ENCODE measurements around the gene ACAT1. TPM values are rescaled to one million over a fixed set of nuclear protein-coding genes. Genes with fewer than 3 reads are reported as not detected.

ACAT1 gene
- total RNA-seq, 1 experiment from 2014 or later, result 97.5 TPM

GRCh38 chr11:108084811-108085210 is 36.6 kb upstream of the ACAT1 start:
- Histone ChIP-seq H3K36me3 (ENCODE audit: control insufficient read depth, insufficient read depth, low read length) (0 out of 2 replicates have a peak, but pooled peaks cover 4% of the 10 kb centered on the region), H3K27me3 (ENCODE audit: control insufficient read depth, insufficient read depth, low read length) (no peaks in the 10 kb centered on the region), H3K27ac (ENCODE audit: low read length) (no peak overlapping the region), H3K4me1 (ENCODE audit: control insufficient read depth, insufficient read depth, low read length) (no peaks in the 10 kb centered on the region), H3K9me3 (ENCODE audit: control insufficient read depth, insufficient read depth, low read depth, low read length) (no peaks in the 10 kb centered on the region), H3K4me3 (ENCODE audit: low read depth in 2 of 2, low read length in 2 of 2) (no peak overlapping the region)
- BruUV-seq (replicated peaks), result no TSS peak
- DNase-seq (ENCODE audit: low read depth, low spot score) (no peak), ATAC-seq (no peak)
- ChIA-PET POLR2A (no interaction called here), CTCF (no interaction called here)
- TF ChIP-seq SIN3A (IDR thresholded peaks at IDR 0.05; ENCODE audit: borderline replicate concordance, insufficient read depth, low read depth, low read length) (no peak), POLR2AphosphoS5 (IDR thresholded peaks at IDR 0.05; ENCODE audit: low read depth, low read length) (no peak), CTCF (IDR thresholded peaks at IDR 0.05) (no peak)
- intact Hi-C loops (cut with micrococcal nuclease; ENCODE audit: unreplicated experiment) (no loop called here), in situ Hi-C loops (cut with HindIII; ENCODE audit: low pct_unique_long_range_greater_than_20kb, low sequenced_read_pairs) (no loop called here)

GRCh38 chr11:108085672-108086071 is 35.7 kb upstream of the ACAT1 start:
- no peak overlapping the region for H3K27ac ChIP-seq (ENCODE audit: low read length)
- H3K36me3 ChIP-seq (ENCODE audit: control insufficient read depth, insufficient read depth, low read length), result 0 out of 2 replicates have a peak, but pooled peaks cover 4% of the 10 kb centered on the region
- H3K4me3 ChIP-seq (ENCODE audit: low read depth in 2 of 2, low read length in 2 of 2), result no peak overlapping the region
- no TSS peak for BruUV-seq (replicated peaks)
- DNase-seq (ENCODE audit: low read depth, low spot score), result no peak
- in situ Hi-C loops (cut with HindIII; ENCODE audit: low pct_unique_long_range_greater_than_20kb, low sequenced_read_pairs) (no loop called here), intact Hi-C loops (cut with micrococcal nuclease; ENCODE audit: unreplicated experiment) (no loop called here)
- ChIA-PET CTCF (no interaction called here), POLR2A (no interaction called here)
- no peaks in the 10 kb centered on the region for H3K4me1 ChIP-seq (ENCODE audit: control insufficient read depth, insufficient read depth, low read length)
- ATAC-seq, result no peak
- H3K27me3 ChIP-seq (ENCODE audit: control insufficient read depth, insufficient read depth, low read length), result no peaks in the 10 kb centered on the region
- no peak for TF ChIP-seq TCF7L2 (IDR thresholded peaks at IDR 0.05; ENCODE audit: low read depth, low read length)
- TF ChIP-seq POLR2AphosphoS5 (IDR thresholded peaks at IDR 0.05; ENCODE audit: low read depth, low read length), result no peak
- no peak for TF ChIP-seq REST (IDR thresholded peaks at IDR 0.05; ENCODE audit: insufficient read depth in 1 of 2, low read depth in 2 of 2, low read length in 1 of 2)
- TF ChIP-seq CTCF (IDR thresholded peaks at IDR 0.05), result no peak
- TF ChIP-seq SIN3A (IDR thresholded peaks at IDR 0.05; ENCODE audit: borderline replicate concordance, insufficient read depth, low read depth, low read length), result no peak
- H3K9me3 ChIP-seq (ENCODE audit: control insufficient read depth, insufficient read depth, low read depth, low read length), result no peaks in the 10 kb centered on the region

All from Panc1 (cell line).